Endothelial cell of umbilical vein (primary cell): ENCODE measurements around the gene TTLL11. TPM values are rescaled to one million over a fixed set of nuclear protein-coding genes. Genes with fewer than 3 reads are reported as not detected.

Source experiments
- BruUV-seq: library from RNA; stranded (reverse); fragments of 400-500 nt; replicated peaks from 2 replicates; lab custom pipeline; 2021; lab: Mats Ljungman, UMichigan
- CTCF ChIA-PET: fragments of 300-600, 350-600 bp; sonication (Branson Sonifier 250); formaldehyde crosslinking; loops from one replicate; lab custom pipeline; 2021; ENCODE audit warnings: antibody characterized with exemption, inconsistent platforms; lab: Charles Lee
- POLR2A ChIA-PET: fragments of 300-600, 350-600 bp; sonication (Branson Sonifier 250); formaldehyde crosslinking; loops from one replicate; lab custom pipeline; 2021; ENCODE audit warnings: antibody characterized with exemption, inconsistent platforms; lab: Charles Lee
- DNase-seq: peaks from one replicate; pipeline ENCODE4 v3.0.0-alpha.2; 2011; ENCODE audit warnings: low read depth, low spot score
- FAIRE-seq: peaks from 2 replicates; lab custom pipeline; 2011; peaks lifted over from hg19 to GRCh38; lab: Jason Lieb, UNC
- H2AFZ ChIP-seq: 2 replicates; pipeline ENCODE4 v1.6.0; 2012; ENCODE audit warnings: low read depth, low read length, control low read depth, inconsistent platforms
- H3K27ac ChIP-seq: 2 replicates; pipeline ENCODE4 v1.5.1; 2011; ENCODE audit warnings: low read depth, mild to moderate bottlenecking, control low read depth, low read length, moderate library complexity; ENCODE audit not compliant: insufficient read depth
- H3K27me3 ChIP-seq, 2 experiments: 2 replicates each; pipeline versions ENCODE4 v1.6.0 to v1.6.1; 2011; ENCODE audit warnings: low read length in 2 of 2, mixed read lengths in 1 of 2; ENCODE audit not compliant: control insufficient read depth in 2 of 2, insufficient read depth in 2 of 2
- H3K36me3 ChIP-seq, 2 experiments: 2 replicates in 1 of 2; 3 replicates in 1 of 2; pipeline ENCODE4 v1.5.1; 2011; ENCODE audit warnings: low read length in 2 of 2, mild to moderate bottlenecking in 1 of 2, moderate library complexity in 1 of 2; ENCODE audit not compliant: control insufficient read depth in 2 of 2, insufficient read depth in 2 of 2; ENCODE audit errors: extremely low read depth in 1 of 2
- H3K4me1 ChIP-seq: 3 replicates; pipeline ENCODE4 v1.5.1; 2011; ENCODE audit warnings: mild to moderate bottlenecking, low read length; ENCODE audit not compliant: control insufficient read depth, insufficient read depth; ENCODE audit errors: extremely low read depth
- H3K4me2 ChIP-seq: 2 replicates; pipeline ENCODE4 v1.6.1; 2011; ENCODE audit warnings: low read length, control low read depth, mixed read lengths; ENCODE audit not compliant: insufficient read depth
- H3K4me3 ChIP-seq, 3 experiments: fragments of 200-600 bp in 1 of 3; sonication (generic), shearing (Covaris generic) in 1 of 3; replicated peaks in 1 of 3; 2 replicates each; pipeline ENCODE4 v1.5.1; 2011 to 2016; ENCODE audit warnings: control low read depth in 3 of 3, low read length in 3 of 3, mild to moderate bottlenecking in 2 of 3, inconsistent platforms in 1 of 3, low read depth in 1 of 3, moderate library complexity in 1 of 3; ENCODE audit not compliant: insufficient read depth in 1 of 3
- H3K79me2 ChIP-seq: 2 replicates; pipeline ENCODE4 v1.6.0; 2012; ENCODE audit warnings: low read length, inconsistent platforms; ENCODE audit not compliant: control insufficient read depth, insufficient read depth
- H3K9ac ChIP-seq: replicated peaks from 2 replicates; pipeline ENCODE3; 2011; ENCODE audit warnings: low read length, control low read depth; ENCODE audit not compliant: insufficient read depth; ENCODE audit errors: extremely low read depth
- H3K9me1 ChIP-seq: replicated peaks from 3 replicates; pipeline ENCODE4 v1.6.0; 2011; ENCODE audit warnings: mild to moderate bottlenecking, low read length; ENCODE audit not compliant: control insufficient read depth, insufficient read depth; ENCODE audit errors: extremely low read depth
- H3K9me3 ChIP-seq: replicated peaks from 2 replicates; pipeline ENCODE4 v1.5.1; 2012; ENCODE audit warnings: low read length, inconsistent platforms; ENCODE audit not compliant: control insufficient read depth, insufficient read depth
- H4K20me1 ChIP-seq: replicated peaks from 2 replicates; pipeline ENCODE3; 2011; ENCODE audit warnings: mild to moderate bottlenecking, low read length; ENCODE audit not compliant: control insufficient read depth, insufficient read depth; ENCODE audit errors: extremely low read depth
- EZH2 ChIP-seq: IDR thresholded peaks from 2 replicates; pipeline ENCODE4 v1.6.1; 2012; ENCODE audit warnings: borderline replicate concordance, low read depth, mild to moderate bottlenecking, moderate library complexity, low read length, inconsistent platforms; ENCODE audit not compliant: severe bottlenecking
- FOS ChIP-seq: IDR thresholded peaks from 2 replicates; pipeline ENCODE4 v1.6.1; 2011; ENCODE audit warnings: mild to moderate bottlenecking, low read length, moderate library complexity, borderline replicate concordance; ENCODE audit not compliant: insufficient read depth
- GATA2 ChIP-seq: IDR thresholded peaks from 2 replicates; pipeline ENCODE4 v1.7.0; 2011; ENCODE audit warnings: low read depth, mild to moderate bottlenecking, moderate library complexity, mixed read lengths, low read length; ENCODE audit not compliant: insufficient read length, insufficient read depth
- JUN ChIP-seq: IDR thresholded peaks from 2 replicates; pipeline ENCODE4 v1.6.1; 2011; ENCODE audit warnings: borderline replicate concordance, low read depth; ENCODE audit not compliant: insufficient read length, insufficient read depth
- MYC ChIP-seq: IDR thresholded peaks from one replicate; pipeline ENCODE4 v1.6.1; 2011; ENCODE audit warnings: mild to moderate bottlenecking, low read depth, low read length
- POLR2A ChIP-seq: IDR thresholded peaks from 2 replicates; pipeline ENCODE4 v1.6.1; 2012; ENCODE audit warnings: low read depth, mild to moderate bottlenecking, control low read depth, low read length
- POLR2AphosphoS5 ChIP-seq: IDR thresholded peaks from 2 replicates; pipeline ENCODE4 v1.6.1; 2012; ENCODE audit warnings: low read depth, mild to moderate bottlenecking, control low read depth, low read length, moderate library complexity; ENCODE audit not compliant: insufficient read depth
- dilution Hi-C: fragments of 300-500 bp; cut with MboI; formaldehyde crosslinking; loops from one replicate; pipeline ENCODE4 v1.15.0; 2019; ENCODE audit warnings: low sequenced_read_pairs; ENCODE audit not compliant: extremely low pct_ligation_motif_present
- intact Hi-C: fragments of 100-400 bp; cut with micrococcal nuclease; formaldehyde crosslinking; loops from one replicate; pipeline ENCODE4 v1.10.0; 2022
- polyA plus RNA-seq, 4 experiments: library from polyadenylated mRNA; depleted of rRNA in 3 of 4; stranded (reverse) in 3 of 4; unstranded in 1 of 4; fragments of >200 nt; gene quantifications; 2 replicates each; pipeline versions ENCODE4 v1.2.1 to v1.2.3, GENCODE V29; 2011 to 2012; ENCODE audit warnings: missing spikeins in 1 of 4
- total RNA-seq: library from RNA; stranded (reverse); gene quantifications from 2 replicates; pipeline ENCODE4 v1.2.3, GENCODE V29; 2021
- TF ChIP-seq, protein P1 (sequence below), 2 donors: IDR thresholded peaks; 1 replicate in 1 of 2; 2 replicates in 1 of 2; pipeline ENCODE4 v1.5.1; 2011; ENCODE audit warnings: low read length in 2 of 2, mild to moderate bottlenecking in 2 of 2, moderate library complexity in 2 of 2, control low read depth in 1 of 2, inconsistent platforms in 1 of 2, low read depth in 1 of 2; ENCODE audit not compliant: insufficient read depth in 1 of 2; ENCODE audit errors: extremely low read depth in 1 of 2
- TF ChIP-seq, protein P2 (sequence below): IDR thresholded peaks from 2 replicates; pipeline ENCODE4 v1.6.1; 2011; ENCODE audit not compliant: insufficient read depth, insufficient read length

TTLL11 gene
- total and polyA plus RNA-seq, 2 donors (not counting 3 experiments of a cell fraction or from before 2014, with no cell fraction given), result 4.9 to 5.1 TPM

DNA sequence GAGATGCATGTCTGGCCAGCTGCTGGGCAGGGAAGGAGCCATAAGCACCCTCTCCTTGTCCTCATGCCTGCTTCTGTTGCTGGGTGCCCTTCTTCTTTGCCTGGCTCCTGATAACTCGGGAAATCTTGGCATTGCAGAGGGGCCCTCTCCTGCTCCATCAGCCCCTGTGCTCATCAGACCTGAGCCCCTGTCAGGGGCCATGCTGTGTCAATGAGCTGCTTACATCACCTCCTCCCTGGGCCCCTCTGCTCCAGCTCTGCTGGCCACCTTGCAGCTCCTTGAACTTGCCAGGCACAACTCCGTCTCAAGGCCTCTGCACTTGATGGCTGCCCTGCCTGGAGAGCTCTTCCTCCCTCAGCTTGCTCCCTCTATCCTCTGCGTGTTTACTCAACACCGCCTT lies 194.3 kb downstream of the TTLL11 start:
- POLR2A ChIA-PET, result no interaction called here
- Histone ChIP-seq H3K27ac (no peak overlapping the region), H3K4me1 (peaks cover 13% of the 10 kb centered on the region), H3K27me3 (no peaks in the 10 kb centered on the region), H3K4me2 (no peak overlapping the region), H3K36me3 (no peaks in the 10 kb centered on the region), H3K79me2 (no peaks in the 10 kb centered on the region), H4K20me1 (no peaks in the 10 kb centered on the region), H3K4me3 (no peak overlapping the region), H2AFZ (no peak overlapping the region), H3K9me3 (no peaks in the 10 kb centered on the region), H3K9me1 (no peaks in the 10 kb centered on the region), H3K9ac (no peak overlapping the region)
- CTCF ChIA-PET, result interaction anchor here (1.3 to 1.6 kb wide), 2 partner anchors 11 to 55 kb away, joined by 3 to 4 read pairs; no protein-coding TSS in a partner anchor
- dilution Hi-C loops, result no loop called here
- DNase-seq (no peak), FAIRE-seq (no peak)
- intact Hi-C loops, result no loop called here
- no peak for TF ChIP-seq POLR2A
- TF ChIP-seq, protein P1, sequence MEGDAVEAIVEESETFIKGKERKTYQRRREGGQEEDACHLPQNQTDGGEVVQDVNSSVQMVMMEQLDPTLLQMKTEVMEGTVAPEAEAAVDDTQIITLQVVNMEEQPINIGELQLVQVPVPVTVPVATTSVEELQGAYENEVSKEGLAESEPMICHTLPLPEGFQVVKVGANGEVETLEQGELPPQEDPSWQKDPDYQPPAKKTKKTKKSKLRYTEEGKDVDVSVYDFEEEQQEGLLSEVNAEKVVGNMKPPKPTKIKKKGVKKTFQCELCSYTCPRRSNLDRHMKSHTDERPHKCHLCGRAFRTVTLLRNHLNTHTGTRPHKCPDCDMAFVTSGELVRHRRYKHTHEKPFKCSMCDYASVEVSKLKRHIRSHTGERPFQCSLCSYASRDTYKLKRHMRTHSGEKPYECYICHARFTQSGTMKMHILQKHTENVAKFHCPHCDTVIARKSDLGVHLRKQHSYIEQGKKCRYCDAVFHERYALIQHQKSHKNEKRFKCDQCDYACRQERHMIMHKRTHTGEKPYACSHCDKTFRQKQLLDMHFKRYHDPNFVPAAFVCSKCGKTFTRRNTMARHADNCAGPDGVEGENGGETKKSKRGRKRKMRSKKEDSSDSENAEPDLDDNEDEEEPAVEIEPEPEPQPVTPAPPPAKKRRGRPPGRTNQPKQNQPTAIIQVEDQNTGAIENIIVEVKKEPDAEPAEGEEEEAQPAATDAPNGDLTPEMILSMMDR (IDR thresholded peaks at IDR 0.05; ENCODE audit: extremely low read depth in 1 of 2, insufficient read depth in 1 of 2, low read depth in 1 of 2, low read length in 2 of 2), result no peak
- no peak for TF ChIP-seq MYC
- TF ChIP-seq EZH2, result no peak
- TF ChIP-seq FOS, result no peak
- TF ChIP-seq, protein P2, sequence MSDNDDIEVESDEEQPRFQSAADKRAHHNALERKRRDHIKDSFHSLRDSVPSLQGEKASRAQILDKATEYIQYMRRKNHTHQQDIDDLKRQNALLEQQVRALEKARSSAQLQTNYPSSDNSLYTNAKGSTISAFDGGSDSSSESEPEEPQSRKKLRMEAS, result no peak
- no TSS peak for BruUV-seq

DNA sequence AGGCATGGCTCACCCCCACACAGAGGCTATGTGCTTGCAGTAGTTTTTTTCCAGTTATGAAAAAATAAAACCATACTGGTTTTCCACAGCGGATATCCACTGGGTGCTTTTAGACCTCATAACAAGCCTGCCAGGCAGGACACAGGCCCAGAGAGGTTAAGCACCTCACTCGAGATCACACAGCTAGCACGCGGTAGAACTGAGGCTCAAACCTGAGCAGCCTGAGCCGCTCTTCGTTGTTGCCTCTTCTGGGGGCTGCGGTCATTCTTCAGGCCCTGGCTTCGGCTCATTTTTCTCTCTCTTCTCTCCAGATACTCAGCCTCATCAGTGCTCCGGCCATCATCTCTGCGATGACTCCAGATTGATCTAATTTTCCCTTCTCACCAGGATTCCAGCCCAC lies 196.0 kb downstream of the TTLL11 start:
- BruUV-seq, result no TSS peak
- Histone ChIP-seq H3K4me1 (peaks cover 1% of the 10 kb centered on the region), H2AFZ (no peak overlapping the region), H3K79me2 (no peaks in the 10 kb centered on the region), H3K36me3 (no peaks in the 10 kb centered on the region), H3K27me3 (no peaks in the 10 kb centered on the region), H3K27ac (no peak overlapping the region), H4K20me1 (no peaks in the 10 kb centered on the region), H3K9ac (no peak overlapping the region), H3K9me1 (no peaks in the 10 kb centered on the region), H3K4me3 (no peak overlapping the region), H3K9me3 (no peaks in the 10 kb centered on the region), H3K4me2 (no peak overlapping the region)
- dilution Hi-C loops, result no loop called here
- intact Hi-C loops, result no loop called here
- TF ChIP-seq FOS (no peak), GATA2 (no peak), JUN (no peak), POLR2AphosphoS5 (no peak), POLR2A (no peak), EZH2 (no peak), MYC (no peak)
- TF ChIP-seq, protein P2, result no peak
- TF ChIP-seq, protein P1 (IDR thresholded peaks at IDR 0.05; ENCODE audit: extremely low read depth in 1 of 2, insufficient read depth in 1 of 2, low read depth in 1 of 2, low read length in 2 of 2), result no peak
- DNase-seq, result no peak
- FAIRE-seq, result no peak
- POLR2A ChIA-PET, result no interaction called here
- CTCF ChIA-PET, result no interaction called here
